GM21576 (cell line): ENCODE measurements around the gene MDM2.
"Not testable (repeated sequence)": the region's sequence is repeated elsewhere in the genome, so short reads cannot be mapped to it uniquely, and the experiment has no call there.

Experiments used
- ATAC-seq: cut with Tn5 transposase; IDR thresholded peaks from one replicate; pipeline ENCODE4 v1.9.1; 2021; ENCODE audit warnings: mild to moderate bottlenecking, moderate library complexity; ENCODE audit not compliant: unreplicated experiment

The MDM2 gene

DNA sequence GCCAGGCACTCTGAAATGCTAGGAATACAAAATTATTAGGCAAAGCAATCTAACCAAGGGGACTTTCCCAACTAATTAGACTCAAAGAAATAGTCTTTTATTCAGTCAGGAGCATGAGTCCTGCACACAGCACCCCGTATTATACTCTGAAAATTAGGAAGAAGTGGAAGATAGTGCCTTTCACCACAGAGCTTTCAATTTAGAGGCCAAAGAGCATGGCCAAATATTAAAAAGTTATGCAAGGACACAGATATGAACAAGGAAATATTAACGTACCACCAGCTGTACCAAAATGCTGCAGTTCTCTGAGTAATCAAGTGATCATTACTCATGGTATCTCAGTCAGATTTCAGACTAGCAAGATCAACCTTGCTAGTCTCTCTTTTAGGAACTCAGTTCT, 22.6 kb upstream of the MDM2 start:
- no peak for ATAC-seq

DNA sequence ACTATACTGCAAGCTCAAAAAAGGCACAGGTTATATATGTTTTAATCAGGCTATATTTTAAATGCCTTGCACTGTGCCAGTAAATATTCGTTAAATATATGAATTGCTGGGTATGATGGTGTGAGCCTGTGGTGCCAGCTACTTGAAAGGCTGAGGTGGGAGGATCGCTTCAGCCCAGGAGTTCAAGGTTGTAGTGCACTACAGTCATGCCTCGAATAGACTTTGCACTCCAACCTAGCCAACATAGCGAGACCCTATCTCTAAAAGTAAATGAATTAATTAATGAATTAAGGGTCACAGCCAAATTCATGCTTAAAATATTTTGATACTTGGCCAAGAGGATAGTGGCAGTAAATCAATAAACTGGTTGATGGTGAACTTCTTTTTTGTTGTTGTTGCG, 22.2 kb upstream of the MDM2 start:
- ATAC-seq = no peak

- no peak for ATAC-seq
Measured at GRCh38 chr12:68786929-68787328, 21.0 kb upstream of the MDM2 start.

- no peak for ATAC-seq
Measured at GRCh38 chr12:68788554-68789143, 19.3 kb upstream of the MDM2 start.

DNA sequence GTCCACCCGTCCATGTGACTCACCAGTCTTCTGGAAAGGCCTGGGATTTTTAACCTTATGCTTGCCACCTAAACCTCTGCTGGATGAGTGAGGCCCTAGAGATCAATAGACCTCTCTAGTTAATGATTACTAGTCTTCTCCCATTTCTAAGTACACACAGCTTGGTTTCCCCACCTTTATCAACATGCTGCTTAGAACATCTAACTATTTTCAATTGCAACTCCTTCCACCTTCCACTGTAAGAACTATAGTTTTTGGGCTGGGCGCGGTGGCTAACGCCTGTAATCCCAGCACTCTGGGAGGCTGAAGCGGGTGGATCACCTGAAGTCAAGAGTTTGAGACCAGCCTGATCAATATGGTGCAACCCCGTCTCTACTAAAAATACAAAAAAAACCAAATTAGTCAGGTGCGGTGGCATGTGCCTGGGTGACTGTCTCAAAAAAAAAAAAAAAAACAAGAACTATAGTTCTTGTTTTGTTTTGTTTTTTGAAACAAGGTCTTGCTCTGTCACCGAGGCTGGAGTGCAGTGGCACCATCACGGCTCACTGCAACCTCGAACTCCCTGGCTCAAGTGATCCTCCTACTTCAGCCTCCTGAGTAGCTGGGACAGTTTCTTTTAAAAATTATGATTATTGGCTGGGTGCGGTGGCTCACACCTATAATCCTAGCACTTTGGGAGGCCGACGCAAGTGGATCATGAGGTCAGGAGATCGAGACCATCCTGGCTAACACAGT, 18.7 kb upstream of the MDM2 start:
- ATAC-seq = no peak

GRCh38 chr12:68790081-68790951, 17.7 kb upstream of the MDM2 start:
- ATAC-seq = no peak

- no peak for ATAC-seq
Measured at GRCh38 chr12:68790952-68791234, 17.1 kb upstream of the MDM2 start.

DNA sequence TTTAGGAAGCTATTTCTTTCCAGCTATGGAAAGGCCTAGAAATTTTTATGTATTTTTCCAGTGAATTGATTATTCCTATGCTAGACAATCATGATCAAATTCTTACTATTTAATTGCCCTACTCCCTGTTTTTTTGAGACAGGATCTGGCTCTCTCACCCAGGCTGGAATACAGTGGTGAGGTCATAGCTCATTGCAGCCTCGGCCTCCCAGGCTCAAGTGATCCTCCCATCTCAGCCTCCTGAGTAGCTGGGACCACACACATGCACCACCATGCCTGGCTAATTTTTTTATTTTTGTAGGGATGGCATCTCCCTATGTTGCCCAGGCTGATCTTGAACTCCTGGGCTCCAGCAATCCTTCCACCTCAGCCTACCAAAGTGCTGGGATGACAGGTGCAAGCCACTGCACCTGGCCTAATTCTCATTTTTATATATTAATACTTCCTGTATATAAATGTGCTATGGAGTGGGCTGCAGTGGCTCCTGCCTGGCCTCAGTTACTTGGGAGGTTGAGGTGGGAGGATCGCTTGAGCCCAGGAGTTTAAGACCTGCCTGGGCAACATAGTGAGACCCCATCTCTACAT, 16.0 kb upstream of the MDM2 start:
- ATAC-seq = no peak

GRCh38 chr12:68792952-68793351, 15.0 kb upstream of the MDM2 start:
- ATAC-seq = peak; percentile 88

DNA sequence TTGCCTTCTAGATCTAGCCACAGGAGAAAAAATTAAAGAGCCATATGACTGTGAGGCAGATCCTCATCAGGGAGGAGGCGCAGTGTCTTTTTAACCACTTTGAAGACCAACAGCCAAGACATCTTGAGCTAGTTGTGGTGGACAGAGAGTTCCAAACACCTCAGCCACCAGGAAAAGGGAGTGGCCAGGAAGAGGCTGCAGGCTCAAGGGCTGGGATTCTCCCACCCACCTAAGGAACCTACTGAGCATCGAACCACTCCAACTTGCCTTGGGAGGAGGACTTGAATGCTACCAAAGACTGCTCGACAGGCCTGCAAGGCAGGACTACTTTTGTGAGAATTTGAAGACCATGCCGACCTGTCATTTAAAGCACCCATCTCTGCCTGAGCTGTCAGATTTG, 14.5 kb upstream of the MDM2 start:
- no peak for ATAC-seq

- no peak for ATAC-seq
Measured at GRCh38 chr12:68793975-68794652, 13.9 kb upstream of the MDM2 start.

DNA sequence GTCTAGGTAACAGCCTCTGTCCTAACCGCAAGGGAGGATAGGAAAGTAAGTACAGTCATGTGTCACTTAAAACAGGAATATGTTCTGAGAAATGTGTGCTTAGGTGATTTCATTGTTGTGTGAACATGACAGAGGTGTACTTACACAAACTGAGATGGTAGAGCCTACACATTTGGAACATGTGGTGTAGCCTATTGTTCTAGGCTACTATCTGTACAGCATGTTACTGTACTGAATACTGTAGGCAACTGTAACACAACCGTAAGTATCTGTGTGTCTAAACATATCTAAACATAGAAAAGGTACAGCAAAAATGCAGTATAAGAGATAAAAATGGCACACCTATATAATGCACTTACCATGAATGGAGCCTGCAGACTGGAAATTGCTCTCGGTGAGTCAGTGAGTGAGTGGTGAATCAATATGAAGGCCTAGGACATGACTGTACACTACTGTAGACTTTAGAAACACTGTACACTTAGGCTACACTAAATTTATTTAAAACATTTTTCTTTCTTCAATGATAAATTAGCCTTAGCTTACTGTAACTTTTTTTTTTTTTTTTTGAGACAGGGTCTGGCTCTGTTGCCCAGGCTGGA, 13.2 kb upstream of the MDM2 start:
- ATAC-seq = no peak

- ATAC-seq = no peak
Measured at GRCh38 chr12:68796399-68796798, 11.6 kb upstream of the MDM2 start.

GRCh38 chr12:68798882-68799234, 9.1 kb upstream of the MDM2 start:
- ATAC-seq = no peak

DNA sequence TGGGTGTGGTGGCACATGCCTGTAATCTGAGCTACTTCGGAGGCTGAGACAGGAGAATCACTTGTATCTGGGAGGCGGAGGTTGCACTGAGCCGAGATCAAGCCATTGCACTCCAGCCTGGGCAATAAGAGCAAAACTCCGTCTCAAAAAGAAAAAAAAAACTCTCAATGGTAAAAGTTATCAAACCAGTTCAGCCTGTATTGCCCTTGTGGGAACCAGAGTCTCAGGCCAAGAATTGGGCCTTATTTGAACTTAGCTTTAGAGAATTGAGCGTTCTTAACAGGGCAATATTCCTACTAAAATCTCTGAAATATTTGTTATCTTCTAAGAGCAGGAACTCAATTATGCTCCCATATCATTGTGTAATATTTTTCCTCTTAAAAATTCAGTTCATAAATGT, 7.7 kb upstream of the MDM2 start:
- ATAC-seq = no peak

DNA sequence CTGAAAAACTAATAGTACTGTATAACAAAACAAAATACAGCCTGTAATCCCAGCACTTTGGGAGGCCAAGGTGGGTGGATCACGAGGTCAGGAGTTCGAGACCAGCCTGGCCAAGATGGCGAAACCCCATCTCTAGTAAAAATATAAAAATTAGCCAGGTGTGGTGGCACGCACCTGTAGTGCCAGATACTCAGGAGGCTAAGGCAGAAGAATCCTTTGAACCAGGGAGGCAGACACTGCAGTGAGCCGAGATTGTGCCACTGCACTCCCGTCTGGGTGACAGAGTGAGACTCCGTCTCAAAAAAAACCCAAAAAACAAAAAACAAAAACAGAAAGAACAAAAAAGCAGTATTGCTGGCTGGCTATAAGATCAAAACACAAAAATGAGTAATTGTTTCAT, 6.9 kb upstream of the MDM2 start:
- not testable (repeated sequence) for ATAC-seq

DNA sequence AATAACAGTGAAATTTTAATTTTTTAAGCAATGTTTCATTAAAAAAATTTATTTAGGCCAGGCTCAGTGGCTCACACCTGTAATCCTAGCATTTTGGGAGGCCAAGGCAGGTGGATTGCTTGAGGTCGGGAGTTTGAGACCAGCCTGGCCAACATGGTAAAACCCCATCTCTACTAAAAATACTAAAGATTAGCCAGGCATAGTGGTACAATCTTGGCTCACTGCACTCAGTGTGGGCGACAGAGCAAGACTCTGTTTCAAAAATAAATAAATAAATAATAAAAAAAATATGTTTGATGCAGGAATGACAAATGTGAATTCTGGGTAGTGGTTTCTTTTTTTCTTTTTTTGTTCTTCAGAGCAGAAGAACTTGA, 5.6 kb upstream of the MDM2 start:
- not testable (repeated sequence) for ATAC-seq

GRCh38 chr12:68802911-68803651, 4.9 kb upstream of the MDM2 start:
- not testable (repeated sequence) for ATAC-seq

GRCh38 chr12:68803948-68804656, 3.9 kb upstream of the MDM2 start:
- ATAC-seq = no peak
